OCI-LY3 (cell line): ENCODE results near the gene DIRAS2.

Source experiments
- H2AFZ ChIP-seq: fragments of 200-600, 300-600 bp; shearing (Covaris generic); 2 replicates; pipeline ENCODE4 v1.6.0; 2014; ENCODE audit warnings: antibody characterized with exemption, low read depth, low read length
- H3K27ac ChIP-seq: fragments of 200-600, 300-600 bp; sonication (generic); 2 replicates; pipeline ENCODE4 v1.5.1; 2014; ENCODE audit warnings: mild to moderate bottlenecking, low read length, moderate library complexity, mixed read lengths
- H3K27me3 ChIP-seq: fragments of 200-600, 300-600 bp; sonication (generic); 2 replicates; pipeline ENCODE4 v1.6.1; 2014; ENCODE audit warnings: low read depth, low read length, mixed read lengths
- H3K36me3 ChIP-seq: fragments of 200-600, 300-600 bp; sonication (generic); replicated peaks from 2 replicates; pipeline ENCODE3; 2014; ENCODE audit warnings: low read depth, low read length, mixed read lengths
- H3K4me1 ChIP-seq: fragments of 300-600, 200-600 bp; sonication (generic); 2 replicates; pipeline ENCODE4 v1.6.1; 2014; ENCODE audit warnings: low read length, mixed read lengths
- H3K4me2 ChIP-seq: fragments of 200-600, 300-600 bp; sonication (generic); 2 replicates; pipeline ENCODE4 v1.6.1; 2014; ENCODE audit warnings: low read length, mixed read lengths
- H3K4me3 ChIP-seq: fragments of 300-600, 200-600 bp; sonication (generic); 2 replicates; pipeline ENCODE4 v1.5.1; 2014; ENCODE audit warnings: antibody characterized with exemption, mild to moderate bottlenecking, low read length, moderate library complexity
- H3K79me2 ChIP-seq: fragments of 300-600, 200-600 bp; shearing (Covaris generic); 2 replicates; pipeline ENCODE4 v1.6.1; 2014; ENCODE audit warnings: mild to moderate bottlenecking, low read length, mixed read lengths
- H3K9ac ChIP-seq: fragments of 300-600, 200-600 bp; shearing (Covaris generic); 2 replicates; pipeline ENCODE4 v1.6.0; 2014; ENCODE audit warnings: mild to moderate bottlenecking, low read length, moderate library complexity
- H3K9me3 ChIP-seq: fragments of 200-600, 300-600 bp; shearing (Covaris generic); 2 replicates; pipeline ENCODE4 v1.6.1; 2014; ENCODE audit warnings: low read length, mixed read lengths; ENCODE audit not compliant: insufficient read depth
- H4K20me1 ChIP-seq: fragments of 200-600, 300-600 bp; sonication (generic); 2 replicates; pipeline ENCODE4 v1.6.1; 2016; ENCODE audit warnings: low read length, mixed read lengths; ENCODE audit not compliant: insufficient read depth
- CTCF ChIP-seq: fragments of 200-600, 300-600 bp; sonication (generic); IDR thresholded peaks from 2 replicates; pipeline ENCODE4 v1.5.1; 2014; ENCODE audit warnings: antibody characterized with exemption, low read length, low read depth
- EZH2phosphoT487 ChIP-seq: fragments of 200-600 bp; shearing (Covaris generic); IDR thresholded peaks from 2 replicates; pipeline ENCODE4 v1.6.1; 2018; ENCODE audit warnings: antibody characterized with exemption, mixed run types, low read depth

DIRAS2 gene

GRCh38 chr9:90580576-90580975 lies 62.0 kb downstream of the DIRAS2 start:
- no peak for TF ChIP-seq CTCF
- no peak for TF ChIP-seq EZH2phosphoT487
- H3K4me3 ChIP-seq = no peak overlapping the region
- no peak overlapping the region for H3K9ac ChIP-seq
- H3K27ac ChIP-seq = no peak overlapping the region
- H3K79me2 ChIP-seq = no peaks in the 10 kb centered on the region
- 0 out of 2 replicates have a peak, but pooled peaks cover 2% of the 10 kb centered on the region for H3K27me3 ChIP-seq
- no peak overlapping the region for H2AFZ ChIP-seq
- no peaks in the 10 kb centered on the region for H4K20me1 ChIP-seq
- H3K4me2 ChIP-seq = no peak overlapping the region
- H3K9me3 ChIP-seq = no peaks in the 10 kb centered on the region
- no peaks in the 10 kb centered on the region for H3K36me3 ChIP-seq
- H3K4me1 ChIP-seq = no peaks in the 10 kb centered on the region

GRCh38 chr9:90579181-90579580 lies 63.4 kb downstream of the DIRAS2 start:
- Histone ChIP-seq H3K4me1 (no peaks in the 10 kb centered on the region), H3K27me3 (0 out of 2 replicates have a peak, but pooled peaks cover 2% of the 10 kb centered on the region), H3K9ac (no peak overlapping the region), H3K27ac (no peak overlapping the region), H4K20me1 (no peaks in the 10 kb centered on the region), H3K4me3 (no peak overlapping the region), H3K79me2 (no peaks in the 10 kb centered on the region), H3K4me2 (no peak overlapping the region), H3K9me3 (no peaks in the 10 kb centered on the region), H3K36me3 (no peaks in the 10 kb centered on the region), H2AFZ (no peak overlapping the region)
- TF ChIP-seq EZH2phosphoT487 = no peak
- no peak for TF ChIP-seq CTCF

GRCh38 chr9:90578126-90578815 lies 64.4 kb downstream of the DIRAS2 start:
- Histone ChIP-seq H2AFZ (no peak overlapping the region), H3K79me2 (no peaks in the 10 kb centered on the region), H3K4me1 (no peaks in the 10 kb centered on the region), H3K27ac (no peak overlapping the region), H3K4me2 (no peak overlapping the region), H3K4me3 (no peak overlapping the region), H3K9ac (no peak overlapping the region), H3K27me3 (0 out of 2 replicates have a peak, but pooled peaks cover 2% of the 10 kb centered on the region), H3K36me3 (no peaks in the 10 kb centered on the region), H3K9me3 (no peaks in the 10 kb centered on the region), H4K20me1 (no peaks in the 10 kb centered on the region)
- TF ChIP-seq CTCF (no peak), EZH2phosphoT487 (no peak)

- no peaks in the 10 kb centered on the region for H3K36me3 ChIP-seq
- H3K4me2 ChIP-seq = no peak overlapping the region
- no peak overlapping the region for H2AFZ ChIP-seq
- no peaks in the 10 kb centered on the region for H3K27me3 ChIP-seq
- no peaks in the 10 kb centered on the region for H4K20me1 ChIP-seq
- H3K4me3 ChIP-seq = no peak overlapping the region
- H3K4me1 ChIP-seq = no peaks in the 10 kb centered on the region
- H3K79me2 ChIP-seq = no peaks in the 10 kb centered on the region
- H3K9me3 ChIP-seq = no peaks in the 10 kb centered on the region
- H3K27ac ChIP-seq = no peak overlapping the region
- no peak overlapping the region for H3K9ac ChIP-seq
- TF ChIP-seq CTCF (no peak), EZH2phosphoT487 (no peak)
These were observed 73.1 kb downstream of the DIRAS2 start for GRCh38 chr9:90569511-90569910.
